Endothelial cell of umbilical vein (primary cell): ENCODE results near the gene RHOA. TPM values are rescaled to one million over a fixed set of nuclear protein-coding genes. Genes with fewer than 3 reads are reported as not detected.

Source experiments
- BruUV-seq: library from RNA; stranded (reverse); fragments of 400-500 nt; replicated peaks from 2 replicates; lab custom pipeline; 2021; lab: Mats Ljungman, UMichigan
- CTCF ChIA-PET: fragments of 300-600, 350-600 bp; sonication (Branson Sonifier 250); formaldehyde crosslinking; loops from one replicate; lab custom pipeline; 2021; ENCODE audit warnings: antibody characterized with exemption, inconsistent platforms; lab: Charles Lee
- POLR2A ChIA-PET: fragments of 300-600, 350-600 bp; sonication (Branson Sonifier 250); formaldehyde crosslinking; loops from one replicate; lab custom pipeline; 2021; ENCODE audit warnings: antibody characterized with exemption, inconsistent platforms; lab: Charles Lee
- DNase-seq: peaks from one replicate; pipeline ENCODE4 v3.0.0-alpha.2; 2011; ENCODE audit warnings: low read depth, low spot score
- FAIRE-seq: peaks from 2 replicates; lab custom pipeline; 2011; peaks lifted over from hg19 to GRCh38; lab: Jason Lieb, UNC
- H2AFZ ChIP-seq: 2 replicates; pipeline ENCODE4 v1.6.0; 2012; ENCODE audit warnings: low read depth, low read length, control low read depth, inconsistent platforms
- H3K27ac ChIP-seq: 2 replicates; pipeline ENCODE4 v1.5.1; 2011; ENCODE audit warnings: low read depth, mild to moderate bottlenecking, control low read depth, low read length, moderate library complexity; ENCODE audit not compliant: insufficient read depth
- H3K27me3 ChIP-seq, 2 experiments: 2 replicates each; pipeline versions ENCODE4 v1.6.0 to v1.6.1; 2011; ENCODE audit warnings: low read length in 2 of 2, mixed read lengths in 1 of 2; ENCODE audit not compliant: control insufficient read depth in 2 of 2, insufficient read depth in 2 of 2
- H3K36me3 ChIP-seq, 2 experiments: 2 replicates in 1 of 2; 3 replicates in 1 of 2; pipeline ENCODE4 v1.5.1; 2011; ENCODE audit warnings: low read length in 2 of 2, mild to moderate bottlenecking in 1 of 2, moderate library complexity in 1 of 2; ENCODE audit not compliant: control insufficient read depth in 2 of 2, insufficient read depth in 2 of 2; ENCODE audit errors: extremely low read depth in 1 of 2
- H3K4me1 ChIP-seq: 3 replicates; pipeline ENCODE4 v1.5.1; 2011; ENCODE audit warnings: mild to moderate bottlenecking, low read length; ENCODE audit not compliant: control insufficient read depth, insufficient read depth; ENCODE audit errors: extremely low read depth
- H3K4me2 ChIP-seq: 2 replicates; pipeline ENCODE4 v1.6.1; 2011; ENCODE audit warnings: low read length, control low read depth, mixed read lengths; ENCODE audit not compliant: insufficient read depth
- H3K4me3 ChIP-seq, 3 experiments: fragments of 200-600 bp in 1 of 3; sonication (generic), shearing (Covaris generic) in 1 of 3; replicated peaks in 1 of 3; 2 replicates each; pipeline ENCODE4 v1.5.1; 2011 to 2016; ENCODE audit warnings: control low read depth in 3 of 3, low read length in 3 of 3, mild to moderate bottlenecking in 2 of 3, inconsistent platforms in 1 of 3, low read depth in 1 of 3, moderate library complexity in 1 of 3; ENCODE audit not compliant: insufficient read depth in 1 of 3
- H3K79me2 ChIP-seq: 2 replicates; pipeline ENCODE4 v1.6.0; 2012; ENCODE audit warnings: low read length, inconsistent platforms; ENCODE audit not compliant: control insufficient read depth, insufficient read depth
- H3K9ac ChIP-seq: replicated peaks from 2 replicates; pipeline ENCODE3; 2011; ENCODE audit warnings: low read length, control low read depth; ENCODE audit not compliant: insufficient read depth; ENCODE audit errors: extremely low read depth
- H3K9me1 ChIP-seq: replicated peaks from 3 replicates; pipeline ENCODE4 v1.6.0; 2011; ENCODE audit warnings: mild to moderate bottlenecking, low read length; ENCODE audit not compliant: control insufficient read depth, insufficient read depth; ENCODE audit errors: extremely low read depth
- H3K9me3 ChIP-seq: replicated peaks from 2 replicates; pipeline ENCODE4 v1.5.1; 2012; ENCODE audit warnings: low read length, inconsistent platforms; ENCODE audit not compliant: control insufficient read depth, insufficient read depth
- H4K20me1 ChIP-seq: replicated peaks from 2 replicates; pipeline ENCODE3; 2011; ENCODE audit warnings: mild to moderate bottlenecking, low read length; ENCODE audit not compliant: control insufficient read depth, insufficient read depth; ENCODE audit errors: extremely low read depth
- CTCF ChIP-seq, 2 donors: IDR thresholded peaks; 1 replicate in 1 of 2; 2 replicates in 1 of 2; pipeline ENCODE4 v1.5.1; 2011; ENCODE audit warnings: low read length in 2 of 2, mild to moderate bottlenecking in 2 of 2, moderate library complexity in 2 of 2, control low read depth in 1 of 2, inconsistent platforms in 1 of 2, low read depth in 1 of 2; ENCODE audit not compliant: insufficient read depth in 1 of 2; ENCODE audit errors: extremely low read depth in 1 of 2
- EZH2 ChIP-seq: IDR thresholded peaks from 2 replicates; pipeline ENCODE4 v1.6.1; 2012; ENCODE audit warnings: borderline replicate concordance, low read depth, mild to moderate bottlenecking, moderate library complexity, low read length, inconsistent platforms; ENCODE audit not compliant: severe bottlenecking
- FOS ChIP-seq: IDR thresholded peaks from 2 replicates; pipeline ENCODE4 v1.6.1; 2011; ENCODE audit warnings: mild to moderate bottlenecking, low read length, moderate library complexity, borderline replicate concordance; ENCODE audit not compliant: insufficient read depth
- GATA2 ChIP-seq: IDR thresholded peaks from 2 replicates; pipeline ENCODE4 v1.7.0; 2011; ENCODE audit warnings: low read depth, mild to moderate bottlenecking, moderate library complexity, mixed read lengths, low read length; ENCODE audit not compliant: insufficient read length, insufficient read depth
- JUN ChIP-seq: IDR thresholded peaks from 2 replicates; pipeline ENCODE4 v1.6.1; 2011; ENCODE audit warnings: borderline replicate concordance, low read depth; ENCODE audit not compliant: insufficient read length, insufficient read depth
- MAX ChIP-seq: IDR thresholded peaks from 2 replicates; pipeline ENCODE4 v1.6.1; 2011; ENCODE audit not compliant: insufficient read depth, insufficient read length
- MYC ChIP-seq: IDR thresholded peaks from one replicate; pipeline ENCODE4 v1.6.1; 2011; ENCODE audit warnings: mild to moderate bottlenecking, low read depth, low read length
- POLR2A ChIP-seq: IDR thresholded peaks from 2 replicates; pipeline ENCODE4 v1.6.1; 2012; ENCODE audit warnings: low read depth, mild to moderate bottlenecking, control low read depth, low read length
- POLR2AphosphoS5 ChIP-seq: IDR thresholded peaks from 2 replicates; pipeline ENCODE4 v1.6.1; 2012; ENCODE audit warnings: low read depth, mild to moderate bottlenecking, control low read depth, low read length, moderate library complexity; ENCODE audit not compliant: insufficient read depth
- dilution Hi-C: fragments of 300-500 bp; cut with MboI; formaldehyde crosslinking; loops from one replicate; pipeline ENCODE4 v1.15.0; 2019; ENCODE audit warnings: low sequenced_read_pairs; ENCODE audit not compliant: extremely low pct_ligation_motif_present
- intact Hi-C: fragments of 100-400 bp; cut with micrococcal nuclease; formaldehyde crosslinking; loops from one replicate; pipeline ENCODE4 v1.10.0; 2022
- polyA plus RNA-seq, 4 experiments: library from polyadenylated mRNA; depleted of rRNA in 3 of 4; stranded (reverse) in 3 of 4; unstranded in 1 of 4; fragments of >200 nt; gene quantifications; 2 replicates each; pipeline versions ENCODE4 v1.2.1 to v1.2.3, GENCODE V29; 2011 to 2012; ENCODE audit warnings: missing spikeins in 1 of 4
- total RNA-seq: library from RNA; stranded (reverse); gene quantifications from 2 replicates; pipeline ENCODE4 v1.2.3, GENCODE V29; 2021

RHOA gene
- total and polyA plus RNA-seq, 2 donors (not counting 3 experiments of a cell fraction or from before 2014, with no cell fraction given), result 450 to 580 TPM

DNA sequence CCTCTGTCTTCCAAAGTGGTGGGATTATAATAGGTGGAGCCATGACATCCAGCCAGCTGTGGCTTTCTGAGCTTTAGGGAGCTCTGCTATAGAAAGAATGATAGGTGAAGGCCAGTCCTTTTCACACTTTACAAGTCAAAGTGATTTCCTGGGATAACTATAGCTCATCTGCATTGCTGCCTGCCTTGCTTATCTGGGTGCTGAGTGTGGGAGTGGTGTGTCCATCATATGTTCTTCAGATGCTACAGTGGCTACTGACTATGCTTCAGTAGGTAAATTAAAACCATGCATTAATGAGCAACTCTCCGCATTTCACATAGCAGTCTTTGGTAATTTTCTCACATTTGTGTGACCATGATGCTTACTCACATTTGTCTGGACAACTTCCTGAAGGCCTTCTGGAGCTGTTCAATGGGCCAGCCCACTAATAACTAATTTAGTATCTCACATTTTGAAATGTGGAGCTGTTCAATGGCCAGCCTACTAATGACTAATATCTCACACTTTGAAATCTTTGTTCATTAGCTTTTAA lies 23.4 kb downstream of the RHOA start:
- intact Hi-C loops (no loop called here), dilution Hi-C loops (no loop called here)
- Histone ChIP-seq H3K36me3 (peaks cover 0 to 2% of the 10 kb centered on the region in 2 experiments), H2AFZ (no peak overlapping the region), H3K27me3 (no peaks in the 10 kb centered on the region), H3K9me3 (no peaks in the 10 kb centered on the region), H3K4me1 (peaks cover 8% of the 10 kb centered on the region), H3K4me2 (no peak overlapping the region), H3K4me3 (no peak overlapping the region), H3K27ac (peak overlapping the region; percentile 39), H3K9me1 (peaks cover 2% of the 10 kb centered on the region), H3K79me2 (peaks cover 97% of the 10 kb centered on the region), H3K9ac (no peak overlapping the region), H4K20me1 (peaks cover 13% of the 10 kb centered on the region)
- DNase-seq, result no peak
- TF ChIP-seq FOS, result no peak
- no peak for TF ChIP-seq EZH2
- TF ChIP-seq POLR2AphosphoS5, result no peak
- TF ChIP-seq POLR2A, result no peak
- no peak for TF ChIP-seq JUN
- no peak for TF ChIP-seq CTCF (IDR thresholded peaks at IDR 0.05; ENCODE audit: extremely low read depth in 1 of 2, insufficient read depth in 1 of 2, low read depth in 1 of 2, low read length in 2 of 2)
- TF ChIP-seq MAX, result no peak
- no peak for TF ChIP-seq GATA2
- no peak for TF ChIP-seq MYC
- peak; percentile 53 for FAIRE-seq
- POLR2A ChIA-PET, result interaction anchor here (0.5 to 0.8 kb wide), 2 partner anchors 31 to 631 kb away, joined by 3 to 4 read pairs; no protein-coding TSS in a partner anchor
- CTCF ChIA-PET, result interaction anchor here (0.9 to 2.0 kb wide), 8 partner anchors 8 to 61 kb away, joined by 3 to 14 read pairs (median 4); partner anchors contain the start of genes RHOA, TCTA and USP4
- TSS peak; percentile 2 for BruUV-seq
